Left lung (tissue), 10 donors: ENCODE results near the gene MPZ. TPM values are rescaled to one million over a fixed set of nuclear protein-coding genes. Genes with fewer than 3 reads are reported as not detected.

ENCODE experiments used
- ATAC-seq: fragments of 200-7000 bp; cut with Tn5 transposase; one replicate; pipeline ENCODE4 v1.9.1; 2020; ENCODE audit warnings: moderate library complexity
- DNase-seq, 4 donors: peaks; one replicate each; pipeline ENCODE4 v3.0.0-alpha.2; 2013 to 2020
- H3K27ac ChIP-seq, 2 donors: fragments of 200-600 bp; sonication (generic) in 1 of 2; one replicate each; pipeline versions ENCODE4 v1.5.0 to v1.8.0; 2020 to 2021
- H3K27me3 ChIP-seq, 2 donors: fragments of 200-600 bp; sonication (generic) in 1 of 2; one replicate each; pipeline versions ENCODE4 v1.5.0 to v1.8.0; 2020 to 2021
- H3K36me3 ChIP-seq, 2 donors: fragments of 200-600 bp; sonication (generic) in 1 of 2; one replicate each; pipeline versions ENCODE4 v1.5.0 to v1.8.0; 2020 to 2021
- H3K4me1 ChIP-seq, 2 donors: fragments of 200-600 bp; one replicate each; pipeline ENCODE4 v1.8.0; 2021
- H3K4me3 ChIP-seq, 2 donors: fragments of 200-600 bp; sonication (generic) in 1 of 2; one replicate each; pipeline versions ENCODE4 v1.5.0 to v1.8.0; 2020 to 2021; ENCODE audit warnings: mild to moderate bottlenecking in 1 of 2
- H3K9me3 ChIP-seq, 2 donors: fragments of 200-600 bp; sonication (generic) in 1 of 2; one replicate each; pipeline versions ENCODE4 v1.5.0 to v1.8.0; 2020 to 2021
- CTCF ChIP-seq, 2 donors: fragments of 200-600 bp; sonication (generic) in 1 of 2; IDR thresholded peaks; one replicate each; pipeline versions ENCODE4 v1.5.0 to v1.8.0; 2021; ENCODE audit warnings: antibody characterized with exemption in 2 of 2
- intact Hi-C, 2 donors: fragments of 100-400 bp; cut with DNase I; formaldehyde crosslinking; loops; one replicate each; pipeline versions ENCODE4 v1.11.2 to v1.14.2; 2022
- polyA plus RNA-seq, 6 donors: library from polyadenylated mRNA; unstranded; fragments of 120-200 nt; gene quantifications; one replicate each; pipeline ENCODE4 v1.2.1, GENCODE V29; 2013; ENCODE audit not compliant: insufficient read length in 6 of 6
- total RNA-seq, 2 donors: library from RNA; stranded (reverse); fragmentation: NEBNext Ultra II Directional; extraction: Animal tissue kit (Norgen Biotek cat#: 25700); gene quantifications; one replicate each; pipeline ENCODE4 v1.2.1, GENCODE V29; 2021
- donor health status: DM: no; HTN: yes; CAD: no.
- donor health status: DM: no; HTN: no; CAD: no.

MPZ gene
- total and polyA plus RNA-seq, 8 donors, result 2.0 to 5.5 (median 2.7) TPM

DNA sequence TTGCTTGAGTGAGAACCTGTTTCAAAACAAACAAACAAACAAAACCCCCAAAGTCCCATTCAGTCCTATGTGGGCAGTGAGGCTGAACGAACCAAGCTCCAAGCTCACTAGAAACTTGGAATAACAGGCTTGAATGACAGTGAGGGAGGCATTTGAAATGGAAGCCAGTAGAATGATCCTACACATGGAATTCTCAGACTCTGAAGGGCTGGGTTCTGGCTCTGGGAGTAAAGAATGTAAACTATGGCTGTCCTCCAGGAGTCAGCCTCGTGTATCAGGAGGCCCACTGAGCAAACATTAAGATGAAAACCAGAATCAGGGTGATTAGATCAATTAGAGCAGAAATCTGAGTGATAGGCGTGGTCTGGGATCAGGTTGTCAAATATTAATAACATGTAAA is 36.4 kb downstream of the MPZ start:
- DNase-seq (no peak), ATAC-seq (no peak)
- no peaks in the 10 kb centered on the region for H3K27me3 ChIP-seq
- no peaks in the 10 kb centered on the region for H3K36me3 ChIP-seq
- intact Hi-C loops, result no loop called here
- no peak for TF ChIP-seq CTCF (IDR thresholded peaks at IDR 0.05)
- no peaks in the 10 kb centered on the region for H3K4me1 ChIP-seq
- H3K27ac ChIP-seq, result no peak overlapping the region
- H3K9me3 ChIP-seq, result no peaks in the 10 kb centered on the region
- H3K4me3 ChIP-seq, result no peak overlapping the region

- Histone ChIP-seq H3K9me3 (no peaks in the 10 kb centered on the region), H3K27ac (no peak overlapping the region), H3K4me1 (no peaks in the 10 kb centered on the region), H3K36me3 (no peaks in the 10 kb centered on the region), H3K4me3 (no peak overlapping the region), H3K27me3 (peaks cover 0 to 8% of the 10 kb centered on the region in 2 donors)
- no peak for TF ChIP-seq CTCF (IDR thresholded peaks at IDR 0.05)
- intact Hi-C loops, result no loop called here
- ATAC-seq, result peak; percentile 30
- DNase-seq, result no peak
Observed at GRCh38 chr1:161267321-161267720, 42.4 kb downstream of the MPZ start.

DNA sequence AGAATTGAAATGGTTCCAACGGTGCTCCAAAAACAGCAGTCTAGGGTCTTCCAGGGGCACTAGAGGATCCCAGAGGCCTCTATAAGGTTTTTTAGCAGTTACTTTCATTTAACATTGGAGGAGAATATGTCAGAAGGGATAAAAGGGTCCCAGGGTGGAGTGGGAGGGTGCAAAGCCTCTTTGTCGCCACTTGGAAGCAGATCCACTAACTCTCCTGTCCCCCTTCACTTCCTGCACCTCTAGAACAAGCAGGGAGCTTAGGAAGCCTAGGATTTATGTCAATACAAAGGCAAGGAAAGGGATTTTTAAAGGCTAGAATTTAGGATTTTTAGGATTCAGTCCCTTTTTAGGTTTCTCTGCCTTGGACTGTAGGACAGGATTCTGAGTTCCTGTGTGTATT is 42.9 kb downstream of the MPZ start:
- Histone ChIP-seq H3K36me3 (no peaks in the 10 kb centered on the region), H3K4me3 (no peak overlapping the region), H3K27ac (no peak overlapping the region), H3K4me1 (no peaks in the 10 kb centered on the region), H3K9me3 (no peaks in the 10 kb centered on the region), H3K27me3 (peaks cover 0 to 12% of the 10 kb centered on the region in 2 donors)
- intact Hi-C loops, result no loop called here
- no peak for TF ChIP-seq CTCF (IDR thresholded peaks at IDR 0.05)
- ATAC-seq, result no peak
- DNase-seq, result peak in 1 of 4 donors; percentile 7

DNA sequence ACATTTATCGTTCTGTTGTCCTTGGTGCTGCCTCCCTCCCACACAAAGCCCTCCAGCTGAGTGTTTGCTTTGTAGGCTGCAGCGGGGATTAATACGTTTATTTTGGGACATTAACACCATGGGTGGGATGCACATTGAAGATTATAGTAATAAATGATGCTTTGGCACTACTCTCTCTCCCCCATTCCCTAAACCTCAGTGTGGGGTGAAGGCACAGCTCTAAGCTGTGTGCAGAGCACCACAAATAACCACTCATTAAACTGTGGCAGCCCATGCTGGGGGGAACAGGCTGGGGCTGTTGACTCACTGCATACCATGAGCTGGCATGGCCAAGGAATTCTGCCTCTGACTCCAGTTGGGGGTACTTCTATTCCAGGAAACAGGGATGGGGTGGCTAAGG is 43.6 kb downstream of the MPZ start:
- ATAC-seq, result no peak
- intact Hi-C loops, result no loop called here
- H3K9me3 ChIP-seq, result no peaks in the 10 kb centered on the region

DNA sequence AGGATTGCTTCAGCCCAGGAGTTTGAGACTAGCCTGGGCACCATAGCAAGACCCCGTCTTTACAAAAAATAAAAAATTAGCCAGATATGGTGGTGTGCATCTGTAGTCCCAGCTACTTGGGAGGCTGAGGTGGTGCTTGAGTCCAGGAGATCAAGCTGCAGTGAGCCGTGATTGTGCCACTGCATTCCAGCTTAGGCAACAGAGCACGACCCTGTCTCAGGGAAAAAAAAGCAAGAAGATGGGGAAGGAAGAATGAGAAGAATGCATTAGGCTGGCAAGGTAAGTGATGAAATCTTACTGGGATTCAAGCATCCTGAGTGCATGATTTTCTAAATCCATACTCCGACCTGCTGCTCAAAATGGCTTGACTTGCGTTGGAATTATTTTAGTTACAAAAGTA is 44.5 kb downstream of the MPZ start:
- no peak overlapping the region for H3K27ac ChIP-seq
- H3K4me1 ChIP-seq, result no peaks in the 10 kb centered on the region
- DNase-seq (no peak), ATAC-seq (no peak)
- TF ChIP-seq CTCF (IDR thresholded peaks at IDR 0.05), result no peak
- no peaks in the 10 kb centered on the region for H3K36me3 ChIP-seq
- H3K27me3 ChIP-seq, result peaks cover 0 to 27% of the 10 kb centered on the region in 2 donors
- H3K9me3 ChIP-seq, result no peaks in the 10 kb centered on the region
- no peak overlapping the region for H3K4me3 ChIP-seq
- intact Hi-C loops, result no loop called here

More for the DNA sequence above, 43.6 kb downstream of the MPZ start:
- Histone ChIP-seq H3K27me3 (peaks cover 0 to 18% of the 10 kb centered on the region in 2 donors), H3K4me1 (no peaks in the 10 kb centered on the region), H3K27ac (no peak overlapping the region), H3K36me3 (no peaks in the 10 kb centered on the region), H3K4me3 (no peak overlapping the region)
- DNase-seq, result no peak
- no peak for TF ChIP-seq CTCF (IDR thresholded peaks at IDR 0.05)
